ENCODE measurements around the gene PDE6A. TPM values are rescaled to one million over a fixed set of nuclear protein-coding genes. Genes with fewer than 3 reads are reported as not detected.
A peak's percentile ranks its signal among the peaks of the same experiment; 100 is the strongest.

PDE6A gene
- total and polyA plus RNA-seq, 2 of the 13 experiments (the other 11 are each of a cell fraction or from before 2014, with no cell fraction given): 0.01 TPM; not detected in 1

DNA sequence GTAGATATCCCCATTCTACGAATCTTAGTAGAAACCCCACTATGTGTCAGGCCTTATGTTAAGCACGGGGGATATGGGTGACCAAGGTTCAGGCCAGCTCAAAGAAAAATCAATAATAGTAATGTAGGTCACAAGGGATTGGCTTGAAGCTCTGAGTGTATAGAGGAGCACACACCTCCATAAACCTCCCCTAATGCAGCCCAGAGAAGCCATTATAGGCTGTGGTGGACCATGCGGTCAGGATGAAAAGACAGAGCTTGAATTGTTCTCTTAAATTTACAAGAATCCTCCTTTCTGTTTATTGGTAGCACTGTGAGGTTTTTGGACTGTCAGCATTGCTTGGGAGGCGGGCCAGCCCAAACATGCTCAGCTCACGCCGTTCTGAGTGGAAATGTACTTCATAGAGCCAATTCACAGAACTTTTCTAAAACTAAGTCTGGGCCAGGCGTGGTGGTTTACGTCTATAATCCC lies 9.1 kb downstream of the PDE6A start:
- 12% methylated on average over 8 of the region's 8 CpGs for WGBS (ENCODE audit: low lambda C conversion rate)
- ChIA-PET POLR2A (interaction anchor here (1.4 kb wide), 1 partner anchor 25 kb away, joined by 4 read pairs; the partner anchor contains the start of gene SLC26A2), CTCF (ENCODE audit: low intra/inter-chr PET ratio, low total read pairs) (interaction anchor here (1.8 kb wide), 1 partner anchor 55 kb away, joined by 5 read pairs; no protein-coding TSS in a partner anchor)
- peaks cover 60% of the 10 kb centered on the region for H3K4me1 ChIP-seq (ENCODE audit: insufficient read depth, low read length)
- no peak overlapping the region for H3K9ac ChIP-seq (ENCODE audit: insufficient read depth, low read depth, low read length)
- no peaks in the 10 kb centered on the region for H3K36me3 ChIP-seq (replicated peaks in 1 of 2; ENCODE audit: control insufficient read depth in 1 of 2, insufficient read depth in 2 of 2, low read length in 2 of 2)
- no TSS peak for BruUV-seq (replicated peaks)
- H3K9me3 ChIP-seq (ENCODE audit: low read length): no peaks in the 10 kb centered on the region
- ATAC-seq: peak; percentile 84
- H3K4me3 ChIP-seq (replicated peaks in 1 of 3; ENCODE audit: insufficient read depth in 1 of 3, low read depth in 2 of 3, low read length in 3 of 3): no peak overlapping the region
- no peak overlapping the region for H2AFZ ChIP-seq (ENCODE audit: low read length)
- H3K79me2 ChIP-seq (ENCODE audit: insufficient read depth, low read length): no peaks in the 10 kb centered on the region
- no peak overlapping the region for H3K27ac ChIP-seq (ENCODE audit: extremely low read length, insufficient read depth, low read length)
- peak overlapping the region; percentile 46 for H3K4me2 ChIP-seq (ENCODE audit: low read depth, low read length)
- peak; percentile 27 for DNase-seq (ENCODE audit: low spot score)
- intact Hi-C loops (cut with micrococcal nuclease; ENCODE audit: unreplicated experiment) (no loop called here), in situ Hi-C loops (cut with HindIII; ENCODE audit: extremely low pct_ligation_motif_present, low pct_unique_long_range_greater_than_20kb) (loop anchor here (10.0 kb wide), 1 partner anchor 59 kb away; no protein-coding TSS in a partner anchor)
- peaks cover 1 to 19% of the 10 kb centered on the region in 2 experiments; a peak in 3 of 5 replicates for H3K27me3 ChIP-seq (ENCODE audit: control insufficient read depth in 1 of 2, insufficient read depth in 2 of 2, low read length in 2 of 2)
- no peak for FAIRE-seq
- no peaks in the 10 kb centered on the region for H4K20me1 ChIP-seq (ENCODE audit: insufficient read depth, low read length)
- TF ChIP-seq HNF4G (IDR thresholded peaks at IDR 0.05; ENCODE audit: borderline replicate concordance, low read depth, low read length) (0 out of 2 replicates have a peak, but pooled peaks have one; percentile 21), HNF4G (CRISPR knock-in tag; IDR thresholded peaks at IDR 0.05; ENCODE audit: borderline replicate concordance, low read depth) (no peak), RXRB (CRISPR knock-in tag; IDR thresholded peaks at IDR 0.05; ENCODE audit: borderline replicate concordance) (peak; percentile 44; the same call in 1 of the 2 replicates), ZNF652 (CRISPR knock-in tag; IDR thresholded peaks at IDR 0.05; ENCODE audit: borderline replicate concordance, low read depth) (no peak), RARA (CRISPR knock-in tag; IDR thresholded peaks at IDR 0.05) (peak; percentile 79), CHD4 (IDR thresholded peaks at IDR 0.05; ENCODE audit: borderline replicate concordance, low read length) (no peak), ZNF263 (CRISPR knock-in tag; IDR thresholded peaks at IDR 0.05) (no peak), HNF4A (CRISPR knock-in tag; IDR thresholded peaks at IDR 0.05) (peak; percentile 57), NAIF1 (CRISPR knock-in tag; IDR thresholded peaks at IDR 0.05; ENCODE audit: borderline replicate concordance) (no peak), JUN (CRISPR knock-in tag; IDR thresholded peaks at IDR 0.05) (no peak), ISL2 (CRISPR knock-in tag; IDR thresholded peaks at IDR 0.05) (no peak), ZKSCAN1 (IDR thresholded peaks at IDR 0.05; ENCODE audit: low read length) (peak; percentile 94), GATAD2A (CRISPR knock-in tag; IDR thresholded peaks at IDR 0.05) (peak; percentile 67), RNF2 (conservative IDR thresholded peaks at IDR 0.05; ENCODE audit: low read depth) (0 out of 2 replicates have a peak, but pooled peaks have one; percentile 27)
- TF ChIP-seq, protein P1, sequence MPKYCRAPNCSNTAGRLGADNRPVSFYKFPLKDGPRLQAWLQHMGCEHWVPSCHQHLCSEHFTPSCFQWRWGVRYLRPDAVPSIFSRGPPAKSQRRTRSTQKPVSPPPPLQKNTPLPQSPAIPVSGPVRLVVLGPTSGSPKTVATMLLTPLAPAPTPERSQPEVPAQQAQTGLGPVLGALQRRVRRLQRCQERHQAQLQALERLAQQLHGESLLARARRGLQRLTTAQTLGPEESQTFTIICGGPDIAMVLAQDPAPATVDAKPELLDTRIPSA (CRISPR knock-in tag; IDR thresholded peaks at IDR 0.05; ENCODE audit: borderline replicate concordance): no peak
- TF ChIP-seq, protein P2, sequence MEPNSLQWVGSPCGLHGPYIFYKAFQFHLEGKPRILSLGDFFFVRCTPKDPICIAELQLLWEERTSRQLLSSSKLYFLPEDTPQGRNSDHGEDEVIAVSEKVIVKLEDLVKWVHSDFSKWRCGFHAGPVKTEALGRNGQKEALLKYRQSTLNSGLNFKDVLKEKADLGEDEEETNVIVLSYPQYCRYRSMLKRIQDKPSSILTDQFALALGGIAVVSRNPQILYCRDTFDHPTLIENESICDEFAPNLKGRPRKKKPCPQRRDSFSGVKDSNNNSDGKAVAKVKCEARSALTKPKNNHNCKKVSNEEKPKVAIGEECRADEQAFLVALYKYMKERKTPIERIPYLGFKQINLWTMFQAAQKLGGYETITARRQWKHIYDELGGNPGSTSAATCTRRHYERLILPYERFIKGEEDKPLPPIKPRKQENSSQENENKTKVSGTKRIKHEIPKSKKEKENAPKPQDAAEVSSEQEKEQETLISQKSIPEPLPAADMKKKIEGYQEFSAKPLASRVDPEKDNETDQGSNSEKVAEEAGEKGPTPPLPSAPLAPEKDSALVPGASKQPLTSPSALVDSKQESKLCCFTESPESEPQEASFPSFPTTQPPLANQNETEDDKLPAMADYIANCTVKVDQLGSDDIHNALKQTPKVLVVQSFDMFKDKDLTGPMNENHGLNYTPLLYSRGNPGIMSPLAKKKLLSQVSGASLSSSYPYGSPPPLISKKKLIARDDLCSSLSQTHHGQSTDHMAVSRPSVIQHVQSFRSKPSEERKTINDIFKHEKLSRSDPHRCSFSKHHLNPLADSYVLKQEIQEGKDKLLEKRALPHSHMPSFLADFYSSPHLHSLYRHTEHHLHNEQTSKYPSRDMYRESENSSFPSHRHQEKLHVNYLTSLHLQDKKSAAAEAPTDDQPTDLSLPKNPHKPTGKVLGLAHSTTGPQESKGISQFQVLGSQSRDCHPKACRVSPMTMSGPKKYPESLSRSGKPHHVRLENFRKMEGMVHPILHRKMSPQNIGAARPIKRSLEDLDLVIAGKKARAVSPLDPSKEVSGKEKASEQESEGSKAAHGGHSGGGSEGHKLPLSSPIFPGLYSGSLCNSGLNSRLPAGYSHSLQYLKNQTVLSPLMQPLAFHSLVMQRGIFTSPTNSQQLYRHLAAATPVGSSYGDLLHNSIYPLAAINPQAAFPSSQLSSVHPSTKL (CRISPR knock-in tag; IDR thresholded peaks at IDR 0.05): peak; percentile 55; the same call in 1 of the 2 replicates
- TF ChIP-seq, protein P3, sequence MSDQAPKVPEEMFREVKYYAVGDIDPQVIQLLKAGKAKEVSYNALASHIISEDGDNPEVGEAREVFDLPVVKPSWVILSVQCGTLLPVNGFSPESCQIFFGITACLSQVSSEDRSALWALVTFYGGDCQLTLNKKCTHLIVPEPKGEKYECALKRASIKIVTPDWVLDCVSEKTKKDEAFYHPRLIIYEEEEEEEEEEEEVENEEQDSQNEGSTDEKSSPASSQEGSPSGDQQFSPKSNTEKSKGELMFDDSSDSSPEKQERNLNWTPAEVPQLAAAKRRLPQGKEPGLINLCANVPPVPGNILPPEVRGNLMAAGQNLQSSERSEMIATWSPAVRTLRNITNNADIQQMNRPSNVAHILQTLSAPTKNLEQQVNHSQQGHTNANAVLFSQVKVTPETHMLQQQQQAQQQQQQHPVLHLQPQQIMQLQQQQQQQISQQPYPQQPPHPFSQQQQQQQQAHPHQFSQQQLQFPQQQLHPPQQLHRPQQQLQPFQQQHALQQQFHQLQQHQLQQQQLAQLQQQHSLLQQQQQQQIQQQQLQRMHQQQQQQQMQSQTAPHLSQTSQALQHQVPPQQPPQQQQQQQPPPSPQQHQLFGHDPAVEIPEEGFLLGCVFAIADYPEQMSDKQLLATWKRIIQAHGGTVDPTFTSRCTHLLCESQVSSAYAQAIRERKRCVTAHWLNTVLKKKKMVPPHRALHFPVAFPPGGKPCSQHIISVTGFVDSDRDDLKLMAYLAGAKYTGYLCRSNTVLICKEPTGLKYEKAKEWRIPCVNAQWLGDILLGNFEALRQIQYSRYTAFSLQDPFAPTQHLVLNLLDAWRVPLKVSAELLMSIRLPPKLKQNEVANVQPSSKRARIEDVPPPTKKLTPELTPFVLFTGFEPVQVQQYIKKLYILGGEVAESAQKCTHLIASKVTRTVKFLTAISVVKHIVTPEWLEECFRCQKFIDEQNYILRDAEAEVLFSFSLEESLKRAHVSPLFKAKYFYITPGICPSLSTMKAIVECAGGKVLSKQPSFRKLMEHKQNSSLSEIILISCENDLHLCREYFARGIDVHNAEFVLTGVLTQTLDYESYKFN (CRISPR knock-in tag; conservative IDR thresholded peaks at IDR 0.05): peak; percentile 40; the same call in 1 of the 2 replicates
- TF ChIP-seq, protein P4, sequence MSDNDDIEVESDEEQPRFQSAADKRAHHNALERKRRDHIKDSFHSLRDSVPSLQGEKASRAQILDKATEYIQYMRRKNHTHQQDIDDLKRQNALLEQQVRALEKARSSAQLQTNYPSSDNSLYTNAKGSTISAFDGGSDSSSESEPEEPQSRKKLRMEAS (IDR thresholded peaks at IDR 0.05): 0 out of 2 replicates have a peak, but pooled peaks have one; percentile 13
